Measurements from ENCODE around the gene EPHA3. TPM values are rescaled to one million over a fixed set of nuclear protein-coding genes. Genes with fewer than 3 reads are reported as not detected.

The EPHA3 gene
- total and polyA plus RNA-seq, 2 donors (not counting 1 experiment from before 2014, with no cell fraction given): 0.01 TPM; not detected in 1

GRCh38 chr3:89472101-89472500, 364.7 kb downstream of the EPHA3 start:
- H3K4me3 ChIP-seq (ENCODE audit: control extremely low read depth in 1 of 5, extremely low read depth in 1 of 5, insufficient read depth in 1 of 5, low read depth in 2 of 5, low read length in 4 of 5): no peak overlapping the region
- no peak for TF ChIP-seq EZH2 (IDR thresholded peaks at IDR 0.05; ENCODE audit: borderline replicate concordance, insufficient read depth, low read depth, low read length, poor library complexity, severe bottlenecking)
- no peaks in the 10 kb centered on the region for H3K4me1 ChIP-seq (ENCODE audit: control insufficient read depth in 2 of 2, insufficient read depth in 2 of 2, low read length in 2 of 2)
- DNase-seq (no peak), ATAC-seq (ENCODE audit: low read depth) (no peak)
- Mint-ChIP-seq H3K9me3 (ENCODE audit: insufficient read depth) (no peaks in the 10 kb centered on the region), H3K4me3 (no peak overlapping the region), H3K4me1 (no peaks in the 10 kb centered on the region), H3K27ac (no peak overlapping the region), H3K27me3 (no peaks in the 10 kb centered on the region)
- ChIA-PET CTCF (no interaction called here), POLR2A (no interaction called here)
- 89% methylated on average over 3 of the region's 4 CpGs for WGBS (ENCODE audit: insufficient coverage)
- peaks cover 0 to 3% (median 0%) of the 10 kb centered on the region in 3 donors for H3K9me3 ChIP-seq (ENCODE audit: control extremely low read depth in 1 of 3, control insufficient read depth in 2 of 3, insufficient read depth in 1 of 3, low read length in 2 of 3)
- H2AFZ ChIP-seq (ENCODE audit: insufficient read depth, low read depth, low read length, poor library complexity, severe bottlenecking): no peak overlapping the region
- H3K4me2 ChIP-seq (replicated peaks; ENCODE audit: low read depth, low read length, poor library complexity, severe bottlenecking): no peak overlapping the region
- H3K27ac ChIP-seq (ENCODE audit: low read length in 2 of 2): no peak overlapping the region
- intact Hi-C loops (cut with micrococcal nuclease): no loop called here
- no peak overlapping the region for H3K9ac ChIP-seq (ENCODE audit: low read length)
- no peaks in the 10 kb centered on the region for H3K36me3 ChIP-seq (replicated peaks in 1 of 2; ENCODE audit: control extremely low read depth in 1 of 2, control insufficient read depth in 1 of 2, extremely low read depth in 1 of 2, insufficient read depth in 2 of 2, low read length in 1 of 2)
- H3K27me3 ChIP-seq (replicated peaks in 1 of 4; ENCODE audit: control extremely low read depth in 1 of 4, control insufficient read depth in 3 of 4, insufficient read depth in 4 of 4, low read length in 3 of 4): no peaks in the 10 kb centered on the region
- H3K79me2 ChIP-seq (ENCODE audit: control insufficient read depth, insufficient read depth, low read length): no peaks in the 10 kb centered on the region
- no peaks in the 10 kb centered on the region for H4K20me1 ChIP-seq (ENCODE audit: control insufficient read depth, insufficient read depth, low read length, poor library complexity, severe bottlenecking)

GRCh38 chr3:89474333-89475130, 367.1 kb downstream of the EPHA3 start:
- no peaks in the 10 kb centered on the region for H3K36me3 ChIP-seq (replicated peaks in 1 of 2; ENCODE audit: control extremely low read depth in 1 of 2, control insufficient read depth in 1 of 2, extremely low read depth in 1 of 2, insufficient read depth in 2 of 2, low read length in 1 of 2)
- H2AFZ ChIP-seq (ENCODE audit: insufficient read depth, low read depth, low read length, poor library complexity, severe bottlenecking): no peak overlapping the region
- H3K79me2 ChIP-seq (ENCODE audit: control insufficient read depth, insufficient read depth, low read length): no peaks in the 10 kb centered on the region
- no peak overlapping the region for H3K9ac ChIP-seq (ENCODE audit: low read length)
- H3K27ac Mint-ChIP-seq: no peak overlapping the region
- H4K20me1 ChIP-seq (ENCODE audit: control insufficient read depth, insufficient read depth, low read length, poor library complexity, severe bottlenecking): no peaks in the 10 kb centered on the region
- TF ChIP-seq CTCF (IDR thresholded peaks at IDR 0.05) (no peak), EZH2 (IDR thresholded peaks at IDR 0.05; ENCODE audit: borderline replicate concordance, insufficient read depth, low read depth, low read length, poor library complexity, severe bottlenecking) (no peak)
- intact Hi-C loops (cut with micrococcal nuclease): no loop called here
- no peaks in the 10 kb centered on the region for H3K4me1 Mint-ChIP-seq
- no peak overlapping the region for H3K4me2 ChIP-seq (replicated peaks; ENCODE audit: low read depth, low read length, poor library complexity, severe bottlenecking)
- H3K4me3 ChIP-seq (ENCODE audit: control extremely low read depth in 1 of 5, extremely low read depth in 1 of 5, insufficient read depth in 1 of 5, low read depth in 2 of 5, low read length in 4 of 5): no peak overlapping the region
- ChIA-PET CTCF (no interaction called here), POLR2A (no interaction called here)
- H3K27me3 Mint-ChIP-seq: no peaks in the 10 kb centered on the region
- no peaks in the 10 kb centered on the region for H3K9me3 ChIP-seq (ENCODE audit: control extremely low read depth in 1 of 3, control insufficient read depth in 2 of 3, insufficient read depth in 1 of 3, low read length in 2 of 3)
- no CpG with 5 or more reads among the region's 4 CpGs for WGBS (ENCODE audit: insufficient coverage)
- no peak for DNase-seq
- H3K27me3 ChIP-seq (replicated peaks in 1 of 4; ENCODE audit: control extremely low read depth in 1 of 4, control insufficient read depth in 3 of 4, insufficient read depth in 4 of 4, low read length in 3 of 4): no peaks in the 10 kb centered on the region
- H3K4me1 ChIP-seq (ENCODE audit: control insufficient read depth in 2 of 2, insufficient read depth in 2 of 2, low read length in 2 of 2): no peaks in the 10 kb centered on the region
- H3K4me3 Mint-ChIP-seq: no peak overlapping the region
- ATAC-seq (ENCODE audit: low read depth): no peak
- peaks cover 3% of the 10 kb centered on the region for H3K9me3 Mint-ChIP-seq (ENCODE audit: insufficient read depth)
- no peak overlapping the region for H3K27ac ChIP-seq (ENCODE audit: low read length in 2 of 2)

All from B cell (primary cell).